Hematopoietic multipotent progenitor cell treated with erythropoietin and hydrocortisone succinate and interleukin-3 and kit ligand, for 8 days (in vitro differentiated cells): ENCODE data around the gene PRKCH.

Source experiments
- DNase-seq: peaks from one replicate; pipeline ENCODE4 v3.0.0-alpha.2; 2015

The PRKCH gene

DNA sequence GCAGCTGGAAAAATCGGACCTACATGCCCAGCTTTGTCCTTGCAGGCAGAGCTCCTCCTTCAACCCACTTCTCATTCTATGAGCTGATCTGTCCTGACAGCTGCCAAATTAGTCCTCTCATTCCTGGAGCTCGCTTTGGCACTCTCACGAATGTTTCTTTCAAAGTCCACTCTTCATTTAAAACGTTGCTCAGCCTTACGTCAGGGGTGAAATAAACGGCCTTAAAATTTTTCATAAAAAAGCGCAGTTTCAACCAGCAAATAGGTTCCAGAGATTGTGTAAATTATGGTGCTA is 253.1 kb downstream of the PRKCH start:
- DNase-seq, result no peak

DNA sequence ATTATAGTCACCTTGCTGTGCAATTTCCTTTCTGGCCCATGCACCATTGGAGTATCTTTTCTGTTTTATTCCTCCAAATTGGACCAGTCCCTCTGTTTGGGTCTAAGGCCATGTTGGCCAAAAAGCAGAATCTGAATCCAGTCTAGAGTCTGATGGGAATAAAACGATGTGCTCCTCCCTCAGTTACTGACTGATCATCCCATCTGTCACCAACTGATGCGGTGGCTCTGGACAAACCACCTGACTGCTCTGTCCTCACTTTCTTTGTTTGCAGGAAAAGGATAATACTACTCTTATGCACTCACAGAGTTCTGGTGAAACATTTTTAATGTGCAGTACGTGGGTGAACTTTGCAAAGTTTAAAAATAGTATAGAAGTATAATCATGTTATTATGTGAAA is 253.7 kb downstream of the PRKCH start:
- no peak for DNase-seq

DNA sequence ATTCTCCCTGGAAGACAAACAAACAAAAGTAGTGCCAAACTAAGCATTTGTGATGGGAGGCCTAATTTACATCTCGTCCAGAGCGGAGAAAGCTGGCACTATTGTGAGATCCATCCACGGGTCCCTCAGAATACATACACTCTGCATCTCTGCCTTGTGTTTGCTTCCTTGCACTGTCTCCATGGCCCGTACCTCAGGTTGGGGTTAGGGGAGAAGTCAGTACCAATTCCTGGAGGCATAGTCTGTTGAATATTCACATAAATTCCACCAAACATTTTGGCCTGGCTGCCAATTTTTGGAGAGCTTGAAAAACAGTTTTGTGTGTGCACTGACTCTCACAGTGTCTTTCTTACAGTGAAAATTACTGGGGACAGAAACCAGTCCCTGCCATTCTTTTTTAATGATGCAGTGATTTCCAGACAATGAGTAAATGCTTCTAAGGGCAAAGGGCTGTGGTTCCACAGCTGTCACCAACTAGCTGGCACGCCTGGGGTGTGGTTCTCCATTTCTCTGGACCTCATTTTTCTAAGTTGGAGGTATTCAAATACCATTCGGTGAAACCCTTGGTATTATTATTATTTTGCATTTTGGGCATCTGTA is 254.3 kb downstream of the PRKCH start:
- no peak for DNase-seq

DNA sequence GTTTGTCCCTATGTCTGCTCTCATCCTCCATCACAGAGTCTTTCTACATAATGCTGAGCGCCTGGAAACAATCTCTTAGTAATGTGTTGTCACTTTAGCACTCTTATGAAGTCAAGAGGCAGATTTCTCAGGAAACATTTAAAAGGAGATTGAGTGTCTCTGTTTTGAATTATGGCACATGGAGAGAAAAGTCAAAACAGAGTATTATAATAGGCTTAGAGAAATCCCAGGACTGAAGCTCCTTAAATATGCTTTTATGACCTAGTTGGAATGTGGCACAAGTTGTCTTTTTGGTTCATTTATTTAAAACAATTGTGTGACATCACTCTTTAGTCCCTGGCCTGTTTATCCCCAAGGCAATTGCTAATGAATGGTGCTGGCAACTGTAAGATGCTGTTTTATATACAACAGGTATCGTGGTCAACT is 256.1 kb downstream of the PRKCH start:
- no peak for DNase-seq

DNA sequence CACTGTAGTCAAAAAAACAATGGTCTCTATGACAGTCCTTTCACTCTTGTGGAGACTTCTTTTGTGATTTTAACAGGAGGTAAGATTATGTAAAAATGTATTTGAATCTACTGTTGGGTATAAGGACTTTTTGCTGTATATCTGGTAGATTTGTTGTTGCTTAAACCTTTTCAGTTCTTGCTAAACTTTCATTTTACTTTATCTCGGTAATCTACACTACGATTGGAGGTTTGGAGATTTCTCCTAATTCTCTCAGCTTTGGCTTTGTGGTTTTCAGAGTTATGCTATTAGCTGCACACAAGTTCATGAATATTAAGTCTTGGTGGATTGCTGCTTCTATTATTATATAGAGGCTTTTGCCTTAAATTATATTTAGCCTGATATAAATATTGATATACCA is 257.4 kb downstream of the PRKCH start:
- DNase-seq, result no peak

DNA sequence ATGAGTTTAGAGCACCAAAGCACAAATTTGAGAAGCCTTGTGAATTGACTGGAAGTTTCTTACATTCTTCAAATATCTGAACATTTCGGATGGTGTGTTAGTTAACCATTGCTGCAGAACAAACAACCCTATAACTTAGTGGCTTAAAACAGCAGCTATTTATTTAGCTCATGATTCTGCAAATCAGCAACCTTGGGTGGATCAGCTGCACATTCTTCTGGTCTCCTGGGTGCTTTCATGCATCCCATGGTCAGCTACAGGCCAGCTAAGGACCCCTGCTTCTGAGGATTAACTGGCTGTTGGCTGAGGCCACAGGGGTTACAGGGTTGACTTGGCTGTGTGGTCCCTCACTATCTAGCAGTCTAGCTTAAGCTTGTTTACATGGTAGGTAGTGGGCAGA is 260.0 kb downstream of the PRKCH start:
- DNase-seq, result no peak

DNA sequence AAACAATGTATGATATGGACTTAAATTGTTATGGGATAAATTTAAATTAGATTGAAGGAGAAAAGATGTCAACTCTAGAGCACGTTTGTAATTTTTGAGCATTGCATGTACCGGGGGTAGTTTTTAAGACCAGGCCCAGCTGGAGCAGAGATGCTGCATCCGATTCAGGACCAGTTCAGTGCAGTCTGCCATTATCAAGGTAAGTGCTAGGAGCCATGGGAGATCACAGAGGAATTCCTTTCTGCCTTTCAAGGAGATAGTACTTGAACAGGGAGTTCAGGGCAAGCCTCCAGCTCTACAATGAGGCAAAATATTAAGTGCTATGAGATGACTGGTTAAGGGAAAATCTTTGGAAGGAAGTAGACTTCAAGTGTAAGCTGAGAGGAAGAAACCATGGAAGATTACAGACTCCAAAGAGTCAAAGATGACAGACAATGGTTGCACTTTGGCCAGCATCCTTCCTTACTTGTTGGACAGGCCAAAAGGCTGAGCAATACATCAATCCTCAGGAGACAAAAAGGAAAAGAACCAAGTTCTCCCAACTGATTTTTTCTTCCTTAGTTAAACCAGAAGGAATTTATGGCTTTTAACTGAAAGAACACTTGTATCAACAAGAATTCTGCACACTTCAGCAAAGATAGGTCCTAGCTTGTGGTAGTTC is 260.7 kb downstream of the PRKCH start:
- DNase-seq, result no peak

DNA sequence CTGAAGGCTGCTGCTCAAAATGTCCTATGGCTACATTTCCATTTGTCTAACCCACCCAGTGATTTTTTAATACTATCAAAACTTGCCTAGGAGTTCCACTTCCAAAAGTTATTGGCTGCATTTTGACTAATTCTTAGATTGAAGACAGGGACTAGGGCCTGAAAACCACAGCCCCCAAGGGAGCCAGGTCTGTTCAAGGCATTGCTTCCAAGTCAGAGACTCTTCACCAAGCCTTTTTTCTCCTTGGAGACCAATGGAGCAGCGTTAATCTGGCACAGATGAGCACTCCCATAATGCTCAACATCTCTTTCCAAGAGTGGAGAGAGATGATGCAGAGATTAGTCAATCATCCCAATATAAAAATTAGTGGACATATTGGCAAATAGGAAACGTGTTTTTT is 261.4 kb downstream of the PRKCH start:
- no peak for DNase-seq

DNA sequence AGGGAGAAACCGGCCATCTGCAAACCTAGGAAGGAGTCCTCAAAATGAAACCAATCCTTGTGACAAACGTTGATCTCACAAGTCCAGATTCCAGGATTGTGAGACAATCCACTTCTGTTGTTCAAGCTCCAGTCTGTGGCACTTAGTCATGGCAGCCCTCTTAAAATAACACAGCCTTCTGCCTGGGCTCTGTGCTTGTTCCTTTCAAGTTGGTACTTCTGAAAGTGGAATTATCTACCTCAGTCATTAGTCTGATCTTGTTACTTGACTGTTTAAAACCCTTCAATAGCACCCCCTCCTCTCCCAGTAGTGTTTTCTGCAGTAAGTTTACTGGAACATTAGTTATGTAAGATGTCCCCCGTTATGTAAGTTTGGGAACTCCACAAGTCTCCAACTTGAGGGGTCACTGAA is 263.0 kb downstream of the PRKCH start:
- no peak for DNase-seq

DNA sequence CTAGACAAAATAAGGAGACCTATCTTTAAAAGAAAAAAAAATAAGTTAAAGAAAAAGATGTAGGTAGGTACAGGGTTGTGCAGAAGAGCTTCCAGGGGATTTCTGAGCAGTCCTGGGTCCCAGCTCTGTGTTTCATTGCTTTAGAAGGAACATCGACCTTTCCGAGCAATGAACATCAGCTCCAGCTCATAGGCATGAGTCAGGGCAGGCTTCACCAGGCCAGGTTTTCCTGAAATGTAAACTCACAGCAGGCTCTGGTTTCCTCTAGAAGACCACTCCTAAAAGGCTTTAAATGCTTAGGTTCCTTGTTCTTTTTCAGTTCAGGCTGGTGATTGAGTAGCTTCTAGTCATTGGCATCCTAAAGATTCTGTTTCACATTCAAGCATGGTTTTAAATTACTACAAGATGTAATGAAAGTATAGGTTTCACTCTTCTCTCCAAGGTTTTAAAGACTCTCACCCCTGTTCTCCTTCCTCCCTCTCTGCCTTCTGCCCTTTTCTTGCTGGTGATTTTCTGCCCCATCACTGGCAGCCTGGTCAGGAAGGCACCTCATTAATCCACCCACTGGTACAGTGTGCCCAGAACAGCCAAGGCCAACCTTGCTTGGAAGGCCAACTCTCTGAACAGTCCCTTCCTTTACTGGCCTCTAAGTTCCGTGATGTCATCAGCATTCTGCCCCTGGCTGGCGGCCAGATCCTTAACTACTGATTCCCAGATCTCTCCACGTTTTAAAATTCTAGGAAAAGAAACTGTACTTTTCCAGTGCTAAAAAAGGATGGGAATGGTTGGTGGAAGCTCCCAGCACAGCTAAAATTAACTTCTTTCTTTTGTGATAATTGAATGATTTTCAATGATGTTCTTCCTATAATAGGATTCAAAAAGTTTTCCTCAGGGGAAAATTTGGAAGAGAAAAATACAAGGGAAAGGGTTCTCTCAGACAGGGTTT is 264.5 kb downstream of the PRKCH start:
- DNase-seq, result no peak

DNA sequence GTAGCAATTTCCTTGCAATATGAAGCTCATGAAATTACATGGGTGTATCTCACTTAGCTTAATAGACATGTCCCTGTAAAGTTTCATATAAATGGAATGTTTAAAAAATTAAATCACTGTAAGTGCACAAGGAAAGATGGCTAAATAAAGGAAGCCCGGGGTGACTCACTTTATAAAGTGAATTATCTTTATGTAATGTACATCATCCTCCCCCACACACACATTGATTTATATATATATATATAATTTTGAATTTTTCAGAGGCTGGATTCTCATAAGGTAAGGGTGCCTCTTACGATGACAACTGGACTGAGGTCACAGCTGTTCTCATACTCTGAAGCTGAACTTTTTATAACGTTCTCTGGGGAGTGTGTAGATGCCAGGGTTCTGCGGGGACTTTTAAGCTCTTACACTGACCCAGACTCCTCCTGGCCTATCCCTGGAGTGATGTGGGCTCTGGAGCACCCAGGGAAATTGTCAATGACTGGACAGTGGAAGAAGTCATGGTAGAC is 265.2 kb downstream of the PRKCH start:
- DNase-seq, result no peak

DNA sequence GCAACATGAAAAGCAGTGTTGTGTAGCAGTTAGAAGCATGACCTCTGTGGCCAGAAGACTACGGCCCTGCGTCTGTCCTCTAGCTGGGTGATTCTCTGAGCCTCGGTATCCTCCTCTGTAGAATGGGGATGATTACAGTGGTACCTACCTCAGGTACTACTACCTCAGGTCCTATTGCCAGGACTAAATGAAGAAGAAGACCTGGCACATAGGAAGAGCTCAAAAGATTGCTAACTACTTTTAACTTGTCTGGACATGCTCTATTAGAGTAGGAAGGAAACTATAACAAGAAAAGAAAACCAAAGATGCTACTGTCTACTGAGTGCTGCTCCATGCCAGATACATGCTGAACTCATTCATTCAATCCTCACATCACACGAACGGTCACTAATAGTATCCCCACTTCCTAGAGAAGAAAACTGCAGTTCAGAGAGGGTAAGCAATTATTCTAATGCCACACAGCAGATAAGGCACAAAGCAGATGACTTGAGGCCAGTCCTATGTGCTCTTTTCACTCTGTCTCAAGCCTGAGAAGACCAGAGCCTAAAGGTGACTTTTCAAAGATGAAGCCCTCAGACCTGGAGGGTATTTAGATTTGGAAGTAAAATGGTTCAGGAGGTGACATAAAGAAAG is 265.8 kb downstream of the PRKCH start:
- DNase-seq, result no peak

DNA sequence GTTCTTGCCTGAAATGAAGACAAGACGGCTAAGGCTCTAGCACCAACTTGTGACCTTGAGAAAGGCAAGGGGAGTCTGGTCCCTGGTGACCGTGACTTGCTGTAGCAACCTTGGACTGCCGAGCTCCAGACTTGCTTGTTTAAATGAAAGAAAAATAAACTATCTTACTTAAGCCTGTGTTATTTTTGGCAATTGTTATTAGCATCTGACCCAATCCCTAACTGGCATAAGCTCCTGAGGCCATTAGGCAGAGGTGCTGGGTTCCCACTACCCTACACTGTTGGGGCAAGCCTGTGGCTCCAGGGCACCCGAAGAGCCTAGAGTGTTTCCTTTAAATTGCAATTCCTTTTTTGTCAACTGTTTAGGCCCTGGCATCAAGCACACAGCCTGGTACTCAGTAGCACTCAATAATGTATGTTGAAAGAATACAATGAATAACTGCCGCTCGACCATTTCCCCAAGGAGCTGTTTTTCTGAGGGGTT is 267.1 kb downstream of the PRKCH start:
- DNase-seq, result no peak

DNA sequence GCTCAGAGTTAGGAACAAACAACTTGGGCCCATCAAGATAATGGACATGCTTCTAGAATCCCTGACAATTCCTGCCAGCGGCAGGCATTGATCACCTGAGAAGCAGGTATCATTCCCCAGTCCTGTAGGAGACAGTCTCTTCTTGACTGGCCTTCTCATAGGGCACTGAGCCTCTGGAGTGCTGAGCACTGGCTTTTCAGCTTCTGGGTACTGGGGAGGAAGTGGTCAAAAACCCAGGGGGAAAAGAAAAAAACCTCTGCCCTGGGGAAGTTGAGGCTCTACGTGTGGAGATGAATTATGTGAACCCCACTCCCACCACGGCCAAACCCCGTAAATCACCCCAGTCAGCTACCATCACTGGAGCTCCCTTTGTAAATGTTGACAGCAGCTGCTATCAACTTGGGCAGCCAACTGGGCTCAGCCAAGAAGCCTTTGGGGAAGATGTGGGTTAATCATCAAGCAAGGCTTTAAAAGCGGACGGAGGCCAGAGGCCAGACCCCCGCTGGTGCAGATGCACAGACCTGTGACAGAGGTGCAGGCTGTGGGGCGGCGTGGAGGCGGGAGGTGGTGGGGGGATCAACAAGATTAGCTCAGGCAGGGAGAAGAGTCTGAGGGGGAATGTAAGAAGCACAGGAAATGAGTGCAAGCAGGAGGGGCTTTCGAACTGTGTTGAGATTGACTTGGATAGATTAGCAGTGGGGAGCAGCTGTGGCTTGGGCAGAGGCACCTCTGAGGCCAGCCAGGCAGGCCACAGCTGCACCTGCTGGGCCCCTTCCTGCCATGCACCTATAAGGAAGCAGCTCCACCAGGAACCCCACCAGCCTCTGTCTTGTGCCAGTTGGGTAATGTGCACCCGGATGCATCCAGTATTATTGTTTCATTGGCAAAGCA is 268.6 kb downstream of the PRKCH start:
- no peak for DNase-seq

DNA sequence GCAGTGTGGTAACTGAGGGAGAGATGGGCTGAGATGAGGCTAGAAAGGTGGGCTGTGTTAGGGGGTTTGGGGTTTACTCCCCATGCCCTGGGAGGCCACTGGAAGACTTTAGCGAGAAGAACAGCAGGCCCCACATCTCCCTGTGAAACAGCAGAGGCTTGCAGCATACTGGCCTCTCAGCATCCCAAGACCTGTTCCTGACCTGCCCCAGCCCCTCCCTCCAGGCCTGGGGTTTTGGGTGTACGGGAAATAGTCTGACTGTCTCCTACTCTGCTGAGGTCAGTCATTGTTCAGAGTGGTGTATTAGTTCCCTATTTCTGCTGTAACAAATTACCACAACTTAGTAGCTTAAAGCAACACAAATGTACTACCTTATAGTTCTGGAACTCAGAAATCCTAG is 270.5 kb downstream of the PRKCH start:
- no peak for DNase-seq

DNA sequence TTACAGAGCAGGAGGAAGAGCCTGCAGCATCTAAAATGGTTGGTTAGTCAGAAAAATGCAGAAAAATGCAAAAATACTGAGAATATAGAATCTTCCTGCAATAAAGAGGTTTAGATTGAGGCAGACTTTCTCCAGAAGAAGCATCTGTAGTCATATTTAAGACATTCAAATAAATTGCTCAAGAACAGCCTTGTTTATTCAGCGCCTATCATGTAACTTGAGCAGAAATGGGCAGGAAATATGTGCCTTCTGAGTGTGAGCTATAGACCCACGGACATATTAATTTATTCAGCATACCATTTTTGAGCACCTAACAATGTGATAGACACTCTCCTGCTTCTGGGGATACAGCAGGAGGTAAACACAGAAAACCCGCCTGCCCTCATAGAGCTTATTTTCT is 272.0 kb downstream of the PRKCH start:
- no peak for DNase-seq

DNA sequence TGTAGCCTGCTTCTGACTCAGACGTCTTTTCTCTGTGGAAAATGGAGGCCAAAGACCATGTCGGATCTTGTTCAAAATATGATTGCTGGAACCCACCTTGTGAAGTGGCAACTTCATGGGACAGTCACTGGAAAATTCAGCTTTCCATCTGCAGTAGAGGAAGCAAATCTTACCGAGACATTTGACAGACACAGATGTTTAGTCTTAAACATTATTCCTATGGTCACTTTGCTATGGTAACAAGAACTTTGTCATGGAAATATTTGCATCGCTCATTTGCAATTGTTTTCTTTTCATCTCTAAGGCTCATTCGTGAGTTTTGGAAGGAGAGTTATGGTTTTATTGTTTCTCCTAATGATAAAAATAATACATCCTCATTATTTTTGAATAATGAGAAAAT is 275.6 kb downstream of the PRKCH start:
- no peak for DNase-seq

DNA sequence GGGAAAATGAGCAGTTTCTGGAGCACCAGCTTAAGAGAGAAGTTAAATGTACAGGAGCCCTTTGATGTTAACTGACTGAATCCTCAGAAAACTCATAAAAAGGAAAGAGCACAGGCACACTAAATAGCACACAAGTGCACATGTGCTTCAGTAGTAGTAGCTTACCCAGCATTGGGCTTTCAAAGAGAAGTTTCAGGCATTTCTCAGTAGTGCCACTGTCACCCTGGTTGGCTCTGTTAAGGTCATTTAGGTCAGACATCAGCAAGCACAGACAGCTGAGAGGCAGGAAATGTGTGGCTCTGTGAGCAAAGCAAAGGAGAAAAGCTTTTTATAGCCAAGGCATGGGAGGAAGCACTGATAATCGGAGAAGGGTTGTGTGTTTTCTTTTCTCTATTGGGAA is 277.6 kb downstream of the PRKCH start:
- DNase-seq, result no peak

DNA sequence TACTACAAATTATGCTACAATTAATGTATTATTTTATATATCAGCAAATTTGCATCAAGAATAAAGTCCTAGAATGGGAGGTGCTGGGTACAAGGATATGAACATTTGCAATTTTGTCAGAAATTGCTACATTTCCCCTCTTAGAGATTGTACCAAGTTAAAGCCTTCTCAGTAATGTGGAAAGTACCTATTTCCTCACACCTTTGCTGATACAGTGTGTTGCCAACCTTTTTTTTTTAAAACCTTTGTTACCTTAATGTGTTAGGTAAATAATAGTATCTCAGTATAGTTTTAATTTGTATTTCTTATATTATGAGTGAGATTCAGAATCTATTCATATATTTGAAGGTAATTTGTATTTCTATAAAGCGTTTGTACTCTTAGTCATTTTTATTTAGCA is 278.6 kb downstream of the PRKCH start:
- DNase-seq, result no peak
